Upper lobe of left lung (tissue), 6 donors: ENCODE data around the gene PLXNA1. TPM values are rescaled to one million over a fixed set of nuclear protein-coding genes. Genes with fewer than 3 reads are reported as not detected.
A peak's percentile ranks its signal among the peaks of the same experiment; 100 is the strongest.

ENCODE experiments used
- ATAC-seq, 2 donors: fragments of 200-7000 bp; cut with Tn5 transposase; one replicate each; pipeline ENCODE4 v1.9.1; 2022; ENCODE audit warnings: mild to moderate bottlenecking in 2 of 2, moderate library complexity in 2 of 2; ENCODE audit not compliant: low FRiP score in 2 of 2
- DNase-seq, 2 donors: peaks; one replicate each; pipeline ENCODE4 v3.0.0-alpha.2; 2019 to 2020
- H3K27ac ChIP-seq, 4 donors: fragments of 200-600 bp; sonication (generic); one replicate each; pipeline ENCODE4 v1.5.1; 2016 to 2019
- H3K27me3 ChIP-seq, 4 donors: fragments of 200-600 bp; sonication (generic); one replicate each; pipeline ENCODE4 v1.5.1; 2017 to 2019
- H3K36me3 ChIP-seq, 4 donors: fragments of 200-600 bp; sonication (generic); one replicate each; pipeline ENCODE4 v1.5.1; 2016 to 2019
- H3K4me1 ChIP-seq, 4 donors: fragments of 200-600 bp; sonication (generic); one replicate each; pipeline ENCODE4 v1.5.1; 2018 to 2019
- H3K4me3 ChIP-seq, 4 donors: fragments of 200-600 bp; sonication (generic); one replicate each; pipeline ENCODE4 v1.5.1; 2017 to 2019; ENCODE audit warnings: mild to moderate bottlenecking in 2 of 4, moderate library complexity in 1 of 4
- H3K9me3 ChIP-seq, 4 donors: fragments of 200-600 bp; sonication (generic); one replicate each; pipeline ENCODE4 v1.5.1; 2018 to 2019
- CTCF ChIP-seq, 6 experiments: fragments of 450-650 bp in 4 of 6; fragments of 200-600 bp in 2 of 6; sonication (generic) in 2 of 6; IDR thresholded peaks; one replicate each; pipeline ENCODE4 v1.5.1; 2016 to 2019; ENCODE audit warnings: antibody characterized with exemption in 6 of 6
- EP300 ChIP-seq, 4 donors: sonication (generic); formaldehyde crosslinking; IDR thresholded peaks; one replicate each; pipeline ENCODE4 v1.5.1; 2017; ENCODE audit warnings: antibody characterized with exemption in 4 of 4, control low read depth in 2 of 4
- POLR2A ChIP-seq, 4 donors: fragments of 450-650 bp; IDR thresholded peaks; one replicate each; pipeline ENCODE4 v1.5.1; 2016 to 2017; ENCODE audit warnings: antibody characterized with exemption in 4 of 4, mild to moderate bottlenecking in 2 of 4
- POLR2AphosphoS5 ChIP-seq, 2 donors: sonication (generic); formaldehyde crosslinking; IDR thresholded peaks; one replicate each; pipeline ENCODE4 v1.5.1; 2017; ENCODE audit warnings: antibody characterized with exemption in 2 of 2
- WGBS, 2 donors: methylation state at CpG; one replicate each; pipeline ENCODE4 v1.1.5; 2017 to 2018; 5-methylcytosine and 5-hydroxymethylcytosine counted together
- total RNA-seq, 6 donors: library from RNA; depleted of rRNA in 4 of 6; stranded (reverse); fragments of >200 nt in 4 of 6; gene quantifications; one replicate each; pipeline versions ENCODE4 v1.1.0 to v1.2.1, GENCODE V29; 2016 to 2021
- donor health status: DM: no; HTN: no; CAD: no; lungs with moderate emphysema.
- donor health status: DM: no; HTN: yes; CAD: no; lungs with severe emphysema.

The PLXNA1 gene
- total RNA-seq, 6 donors from 2014 or later = 48.0 to 94.3 (median 73.7) TPM

- H3K4me3 ChIP-seq = no peak overlapping the region
- 86 to 89% methylated on average over 5 to 7 of the region's 8 CpGs for WGBS, 2 donors
- no peaks in the 10 kb centered on the region for H3K9me3 ChIP-seq
- no peaks in the 10 kb centered on the region for H3K27me3 ChIP-seq
- DNase-seq (peak in 1 of 2 donors; percentile 71), ATAC-seq (no peak)
- H3K27ac ChIP-seq = peak overlapping the region in 1 of 4 donors; percentile 30
- H3K4me1 ChIP-seq = peaks cover 23 to 53% (median 26%) of the 10 kb centered on the region in 4 donors
- TF ChIP-seq CTCF (IDR thresholded peaks at IDR 0.05) = no peak
- no peak for TF ChIP-seq POLR2A (IDR thresholded peaks at IDR 0.05)
- TF ChIP-seq EP300 (IDR thresholded peaks at IDR 0.05) = no peak
- no peak for TF ChIP-seq POLR2AphosphoS5 (IDR thresholded peaks at IDR 0.05)
- peaks cover 4 to 33% (median 27%) of the 10 kb centered on the region in 4 donors for H3K36me3 ChIP-seq
These were observed 4.7 kb downstream of the PLXNA1 start for GRCh38 chr3:126987596-126987995.

- DNase-seq = peak in 1 of 2 donors; percentile 80
- no peak for TF ChIP-seq EP300 (IDR thresholded peaks at IDR 0.05)
These were observed 5.6 kb downstream of the PLXNA1 start for GRCh38 chr3:126988451-126989021.

GRCh38 chr3:126989316-126990023 is 6.6 kb downstream of the PLXNA1 start:
- H3K4me1 ChIP-seq = peaks cover 19 to 51% (median 25%) of the 10 kb centered on the region in 4 donors
- WGBS, 2 donors = 95 to 97% methylated on average over 25 to 36 of the region's 36 CpGs

More at GRCh38 chr3:126988451-126989021, 5.6 kb downstream of the PLXNA1 start:
- peaks cover 22 to 53% (median 26%) of the 10 kb centered on the region in 4 donors for H3K4me1 ChIP-seq
- H3K4me3 ChIP-seq = no peak overlapping the region
- H3K36me3 ChIP-seq = peaks cover 4 to 33% (median 27%) of the 10 kb centered on the region in 4 donors
- no peaks in the 10 kb centered on the region for H3K27me3 ChIP-seq
- ATAC-seq = no peak
- H3K9me3 ChIP-seq = no peaks in the 10 kb centered on the region
- 93 to 100% methylated on average over 1 to 20 of the region's 26 CpGs for WGBS, 2 donors
- H3K27ac ChIP-seq = no peak overlapping the region

GRCh38 chr3:126990024-126990700 is 7.2 kb downstream of the PLXNA1 start:
- H3K4me1 ChIP-seq = peaks cover 24 to 51% (median 26%) of the 10 kb centered on the region in 4 donors
- no peak for ATAC-seq
- H3K9me3 ChIP-seq = no peaks in the 10 kb centered on the region
- H3K36me3 ChIP-seq = peaks cover 4 to 33% (median 27%) of the 10 kb centered on the region in 4 donors
- no peak overlapping the region for H3K4me3 ChIP-seq
- no peaks in the 10 kb centered on the region for H3K27me3 ChIP-seq
- 89 to 90% methylated on average over 4 to 10 of the region's 10 CpGs for WGBS, 2 donors
- no peak for TF ChIP-seq POLR2A (IDR thresholded peaks at IDR 0.05)
- TF ChIP-seq CTCF (IDR thresholded peaks at IDR 0.05) = no peak
- TF ChIP-seq POLR2AphosphoS5 (IDR thresholded peaks at IDR 0.05) = no peak
- TF ChIP-seq EP300 (IDR thresholded peaks at IDR 0.05) = no peak
- peak in 1 of 2 donors; percentile 48 for DNase-seq
- no peak overlapping the region for H3K27ac ChIP-seq

More at GRCh38 chr3:126989316-126990023, 6.6 kb downstream of the PLXNA1 start:
- Histone ChIP-seq H3K9me3 (no peaks in the 10 kb centered on the region), H3K27ac (no peak overlapping the region), H3K27me3 (no peaks in the 10 kb centered on the region), H3K36me3 (peaks cover 4 to 33% (median 27%) of the 10 kb centered on the region in 4 donors), H3K4me3 (no peak overlapping the region)
- ATAC-seq (no peak), DNase-seq (peak in 1 of 2 donors; percentile 78)
- no peak for TF ChIP-seq CTCF (IDR thresholded peaks at IDR 0.05)
- TF ChIP-seq POLR2AphosphoS5 (IDR thresholded peaks at IDR 0.05) = no peak
- no peak for TF ChIP-seq EP300 (IDR thresholded peaks at IDR 0.05)
- no peak for TF ChIP-seq POLR2A (IDR thresholded peaks at IDR 0.05)

GRCh38 chr3:126990890-126991289 is 8.0 kb downstream of the PLXNA1 start:
- Histone ChIP-seq H3K9me3 (no peaks in the 10 kb centered on the region), H3K36me3 (peaks cover 4 to 33% (median 27%) of the 10 kb centered on the region in 4 donors), H3K4me3 (no peak overlapping the region), H3K27ac (no peak overlapping the region), H3K27me3 (no peaks in the 10 kb centered on the region), H3K4me1 (peaks cover 18 to 47% (median 26%) of the 10 kb centered on the region in 4 donors)
- ATAC-seq (no peak), DNase-seq (peak in 1 of 2 donors; percentile 46)
- WGBS, 2 donors = 93 to 96% methylated on average over 5 of the region's 5 CpGs
- TF ChIP-seq POLR2A (IDR thresholded peaks at IDR 0.05) = no peak
- no peak for TF ChIP-seq EP300 (IDR thresholded peaks at IDR 0.05)
- TF ChIP-seq POLR2AphosphoS5 (IDR thresholded peaks at IDR 0.05) = no peak
- no peak for TF ChIP-seq CTCF (IDR thresholded peaks at IDR 0.05)
